GM23338 (cell line): ENCODE results near the gene SH3D19.

ENCODE experiments used
- CREB1 ChIP-seq: fragments of 250-450 bp; sonication (Bioruptor Pico); IDR thresholded peaks from 2 replicates; pipeline ENCODE4 v1.5.0; 2020; ENCODE audit warnings: low read depth, mild to moderate bottlenecking, moderate library complexity
- CTCF ChIP-seq, 2 experiments: fragments of 200-600 bp in 1 of 2; sonication (generic) in 1 of 2; conservative IDR thresholded peaks; 2 replicates each; pipeline versions ENCODE4 v1.5.1 to v1.6.1; 2016 to 2017; ENCODE audit warnings: antibody characterized with exemption in 2 of 2, low read depth in 2 of 2, mild to moderate bottlenecking in 2 of 2, moderate library complexity in 1 of 2
- POLR2AphosphoS5 ChIP-seq: IDR thresholded peaks from 2 replicates; pipeline ENCODE4 v1.6.1; 2016; ENCODE audit warnings: antibody characterized with exemption, low read depth
- ZNF114 ChIP-seq: fragments of 250-450 bp; sonication (Bioruptor Pico); IDR thresholded peaks from 2 replicates; pipeline ENCODE4 v1.5.0; 2020; ENCODE audit warnings: mild to moderate bottlenecking, moderate library complexity

- TF ChIP-seq CTCF (conservative IDR thresholded peaks at IDR 0.05; ENCODE audit: low read depth in 2 of 2) (no peak), ZNF114 (no peak), CREB1 (no peak), POLR2AphosphoS5 (no peak)
Measured at GRCh38 chr4:151153585-151153984, 171.8 kb downstream of the SH3D19 start.
